Stimulated activated memory B cell treated with anti-CD40 and anti-IgM and Interleukin-4, amounts not matched to agents 10 μg/mL and 1 μg/mL and 100 μg/mL, for 72 hours (primary cell): ENCODE measurements around the gene CELF1.

Source experiments
- ATAC-seq: fragments of 150-1000 bp; cut with Tn5 transposase; 2 replicates; pipeline ENCODE4 v1.10.0; 2021
- H3K27ac Mint-ChIP-seq: one replicate; pipeline ENCODE4 v1.8.0; 2022; ENCODE audit warnings: mild to moderate bottlenecking, mixed read lengths
- H3K27me3 Mint-ChIP-seq: one replicate; pipeline ENCODE4 v1.8.0; 2022; ENCODE audit warnings: mixed read lengths
- H3K36me3 Mint-ChIP-seq: one replicate; pipeline ENCODE4 v1.8.0; 2022; ENCODE audit warnings: mixed read lengths
- H3K4me1 Mint-ChIP-seq: one replicate; pipeline ENCODE4 v1.8.0; 2022; ENCODE audit warnings: mixed read lengths
- H3K4me3 Mint-ChIP-seq: one replicate; pipeline ENCODE4 v1.8.0; 2022; ENCODE audit warnings: mild to moderate bottlenecking, moderate library complexity, mixed read lengths
- H3K9me3 Mint-ChIP-seq: one replicate; pipeline ENCODE4 v1.8.0; 2022; ENCODE audit warnings: mixed read lengths

The CELF1 gene

GRCh38 chr11:47498584-47499152, 54.3 kb downstream of the CELF1 start:
- H3K4me1 Mint-ChIP-seq: peaks cover 50% of the 10 kb centered on the region
- peaks cover 9% of the 10 kb centered on the region for H3K36me3 Mint-ChIP-seq
- H3K9me3 Mint-ChIP-seq: no peaks in the 10 kb centered on the region
- no peaks in the 10 kb centered on the region for H3K27me3 Mint-ChIP-seq
- peak overlapping the region; percentile 67 for H3K27ac Mint-ChIP-seq
- no peak overlapping the region for H3K4me3 Mint-ChIP-seq
- ATAC-seq: no peak

DNA sequence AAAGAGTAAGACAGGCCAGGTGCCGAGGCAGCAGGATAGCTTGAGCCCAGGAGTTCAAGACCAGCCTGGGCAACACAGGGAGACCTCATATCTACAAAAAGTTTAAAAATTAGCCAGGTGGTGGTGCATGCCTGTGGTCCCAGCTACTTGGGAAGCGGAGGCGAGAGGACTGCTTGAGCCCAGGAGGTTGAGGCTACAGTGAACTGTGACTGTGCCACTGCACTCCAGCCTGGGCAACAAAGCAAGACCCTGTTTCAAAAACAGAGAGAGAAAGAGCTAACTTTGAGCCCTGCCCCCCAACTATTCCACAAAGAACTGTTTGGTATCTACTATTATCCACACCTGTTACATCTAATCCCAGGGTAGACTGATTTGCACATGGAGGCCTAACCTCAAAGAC, 54.8 kb downstream of the CELF1 start:
- ATAC-seq: no peak
- H3K27me3 Mint-ChIP-seq: no peaks in the 10 kb centered on the region
- H3K4me1 Mint-ChIP-seq: peaks cover 46% of the 10 kb centered on the region
- H3K36me3 Mint-ChIP-seq: peaks cover 11% of the 10 kb centered on the region
- H3K9me3 Mint-ChIP-seq: no peaks in the 10 kb centered on the region
- H3K27ac Mint-ChIP-seq: peak overlapping the region; percentile 45
- no peak overlapping the region for H3K4me3 Mint-ChIP-seq

DNA sequence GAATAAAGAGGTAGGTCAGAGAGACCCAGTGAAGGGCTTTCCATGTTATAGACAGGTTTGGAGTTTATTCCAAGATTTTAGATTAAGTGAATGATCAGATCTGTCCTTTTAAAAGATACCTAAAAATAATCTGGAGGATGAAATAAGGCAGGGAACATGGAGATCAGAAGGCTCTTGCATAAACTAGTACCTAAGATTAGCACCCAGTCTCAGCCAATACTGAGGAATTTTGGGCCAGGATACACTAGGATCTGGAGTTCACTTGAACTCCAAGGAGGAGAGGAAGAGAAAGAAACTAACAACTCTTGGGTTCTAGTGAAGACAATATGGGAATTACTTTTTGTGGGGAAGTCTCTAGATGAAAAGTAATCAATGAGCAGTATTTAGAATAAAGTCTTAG, 56.1 kb downstream of the CELF1 start:
- no peak for ATAC-seq
- H3K4me3 Mint-ChIP-seq: no peak overlapping the region
- H3K4me1 Mint-ChIP-seq: peaks cover 33% of the 10 kb centered on the region
- H3K9me3 Mint-ChIP-seq: no peaks in the 10 kb centered on the region
- peaks cover 17% of the 10 kb centered on the region for H3K36me3 Mint-ChIP-seq
- no peak overlapping the region for H3K27ac Mint-ChIP-seq
- H3K27me3 Mint-ChIP-seq: no peaks in the 10 kb centered on the region

DNA sequence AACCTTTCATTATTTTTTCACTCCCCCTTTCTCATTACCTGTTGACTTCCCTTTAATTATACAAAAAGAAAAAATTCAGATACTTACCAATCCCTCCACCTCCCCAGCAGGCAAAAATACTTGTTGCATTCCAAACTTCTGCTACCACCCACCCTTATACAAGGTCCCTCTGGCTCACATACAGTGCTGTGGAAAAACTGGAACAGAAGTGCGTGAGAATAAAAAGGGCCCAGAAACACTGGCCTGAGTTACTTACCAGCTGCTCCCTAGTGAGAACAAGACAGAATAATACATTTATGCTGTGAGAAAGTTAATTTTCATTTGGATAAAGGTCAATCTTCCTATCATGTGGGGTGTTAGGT, 57.1 kb downstream of the CELF1 start:
- peaks cover 17% of the 10 kb centered on the region for H3K36me3 Mint-ChIP-seq
- H3K27ac Mint-ChIP-seq: no peak overlapping the region
- H3K4me3 Mint-ChIP-seq: no peak overlapping the region
- H3K4me1 Mint-ChIP-seq: peaks cover 32% of the 10 kb centered on the region
- no peaks in the 10 kb centered on the region for H3K27me3 Mint-ChIP-seq
- no peak for ATAC-seq
- H3K9me3 Mint-ChIP-seq: no peaks in the 10 kb centered on the region

GRCh38 chr11:47495011-47495855, 57.7 kb downstream of the CELF1 start:
- Mint-ChIP-seq H3K36me3 (peaks cover 17% of the 10 kb centered on the region), H3K9me3 (no peaks in the 10 kb centered on the region), H3K27ac (no peak overlapping the region), H3K4me3 (no peak overlapping the region), H3K4me1 (peaks cover 26% of the 10 kb centered on the region), H3K27me3 (no peaks in the 10 kb centered on the region)
- no peak for ATAC-seq

- Mint-ChIP-seq H3K27me3 (no peaks in the 10 kb centered on the region), H3K9me3 (no peaks in the 10 kb centered on the region), H3K4me1 (peaks cover 12% of the 10 kb centered on the region), H3K36me3 (peaks cover 35% of the 10 kb centered on the region), H3K4me3 (no peak overlapping the region), H3K27ac (no peak overlapping the region)
- ATAC-seq: no peak
Observed at GRCh38 chr11:47489395-47489755, 63.6 kb downstream of the CELF1 start.

GRCh38 chr11:47488674-47489394, 64.1 kb downstream of the CELF1 start:
- Mint-ChIP-seq H3K4me1 (peaks cover 7% of the 10 kb centered on the region), H3K27me3 (no peaks in the 10 kb centered on the region), H3K4me3 (no peak overlapping the region), H3K36me3 (peaks cover 35% of the 10 kb centered on the region), H3K27ac (no peak overlapping the region), H3K9me3 (no peaks in the 10 kb centered on the region)
- ATAC-seq: no peak

GRCh38 chr11:47488111-47488510, 64.8 kb downstream of the CELF1 start:
- H3K27ac Mint-ChIP-seq: no peak overlapping the region

DNA sequence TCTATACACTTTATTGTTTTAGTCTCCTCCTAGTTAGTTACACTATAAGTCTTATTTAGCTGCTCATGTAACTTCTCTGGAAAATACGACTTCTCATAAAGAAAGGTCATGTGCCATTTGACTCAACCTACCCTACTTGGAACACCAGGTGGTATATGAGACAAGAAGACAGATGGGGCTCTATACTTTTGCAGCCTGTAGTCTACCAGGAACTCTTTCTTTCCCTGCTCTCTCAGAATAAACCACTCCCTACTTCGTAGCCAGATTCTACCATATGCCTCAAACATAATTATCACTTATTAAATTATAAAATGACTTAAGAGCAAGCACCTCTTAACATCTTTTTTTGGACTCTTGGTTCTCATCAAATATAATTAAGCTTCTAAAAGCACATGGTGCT, 65.5 kb downstream of the CELF1 start:
- no peaks in the 10 kb centered on the region for H3K9me3 Mint-ChIP-seq
- H3K4me3 Mint-ChIP-seq: no peak overlapping the region
- no peak overlapping the region for H3K27ac Mint-ChIP-seq
- H3K4me1 Mint-ChIP-seq: peaks cover 4% of the 10 kb centered on the region
- H3K36me3 Mint-ChIP-seq: peaks cover 33% of the 10 kb centered on the region
- ATAC-seq: no peak
- H3K27me3 Mint-ChIP-seq: no peaks in the 10 kb centered on the region

More at GRCh38 chr11:47488111-47488510, 64.8 kb downstream of the CELF1 start:
- Mint-ChIP-seq H3K4me3 (no peak overlapping the region), H3K4me1 (peaks cover 4% of the 10 kb centered on the region), H3K27me3 (no peaks in the 10 kb centered on the region), H3K36me3 (peaks cover 38% of the 10 kb centered on the region), H3K9me3 (no peaks in the 10 kb centered on the region)
- no peak for ATAC-seq

GRCh38 chr11:47485107-47485506, 67.8 kb downstream of the CELF1 start:
- Mint-ChIP-seq H3K27ac (no peak overlapping the region), H3K36me3 (peaks cover 38% of the 10 kb centered on the region), H3K4me3 (no peak overlapping the region), H3K27me3 (no peaks in the 10 kb centered on the region), H3K4me1 (peaks cover 4% of the 10 kb centered on the region), H3K9me3 (no peaks in the 10 kb centered on the region)
- no peak for ATAC-seq

- Mint-ChIP-seq H3K27ac (peak overlapping the region; percentile 14), H3K4me3 (no peak overlapping the region), H3K36me3 (peaks cover 55% of the 10 kb centered on the region), H3K9me3 (no peaks in the 10 kb centered on the region), H3K4me1 (no peaks in the 10 kb centered on the region), H3K27me3 (no peaks in the 10 kb centered on the region)
- ATAC-seq: no peak
Observed at GRCh38 chr11:47483457-47483856, 69.5 kb downstream of the CELF1 start.

DNA sequence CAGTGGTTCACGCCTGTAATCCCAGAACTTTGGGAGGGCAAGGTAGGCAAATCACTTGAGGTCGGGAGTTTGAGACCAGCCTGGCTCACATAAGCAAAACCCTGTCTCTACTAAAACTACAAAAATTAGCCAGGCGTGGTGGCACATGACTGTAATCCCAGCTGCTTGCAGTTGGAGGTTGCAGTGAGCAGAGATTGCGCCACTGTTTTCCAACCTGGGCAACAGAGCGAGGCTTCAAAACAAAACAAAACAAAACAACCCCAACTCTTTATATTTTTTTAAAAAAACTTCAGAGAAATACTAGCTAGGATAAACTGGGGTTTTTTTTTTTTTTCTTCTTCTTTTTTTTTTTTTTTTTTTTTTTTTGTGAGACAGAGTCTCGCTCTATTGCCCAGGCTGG, 72.2 kb downstream of the CELF1 start:
- Mint-ChIP-seq H3K4me3 (no peak overlapping the region), H3K27me3 (no peaks in the 10 kb centered on the region), H3K36me3 (peaks cover 56% of the 10 kb centered on the region)

GRCh38 chr11:47478651-47479329, 74.1 kb downstream of the CELF1 start:
- Mint-ChIP-seq H3K4me3 (no peak overlapping the region), H3K27ac (peak overlapping the region; percentile 19), H3K36me3 (peaks cover 62% of the 10 kb centered on the region), H3K4me1 (peaks cover 6% of the 10 kb centered on the region), H3K27me3 (no peaks in the 10 kb centered on the region), H3K9me3 (no peaks in the 10 kb centered on the region)
- no peak for ATAC-seq

More for the DNA sequence above, 72.2 kb downstream of the CELF1 start:
- Mint-ChIP-seq H3K4me1 (peaks cover 6% of the 10 kb centered on the region), H3K9me3 (no peaks in the 10 kb centered on the region), H3K27ac (no peak overlapping the region)
- no peak for ATAC-seq

- no peak for ATAC-seq
- peaks cover 66% of the 10 kb centered on the region for H3K36me3 Mint-ChIP-seq
- H3K27me3 Mint-ChIP-seq: no peaks in the 10 kb centered on the region
- H3K27ac Mint-ChIP-seq: peak overlapping the region; percentile 44
- H3K4me3 Mint-ChIP-seq: no peak overlapping the region
- H3K9me3 Mint-ChIP-seq: no peaks in the 10 kb centered on the region
- H3K4me1 Mint-ChIP-seq: peaks cover 6% of the 10 kb centered on the region
Observed at GRCh38 chr11:47477753-47478152, 75.2 kb downstream of the CELF1 start.

GRCh38 chr11:47477323-47477722, 75.6 kb downstream of the CELF1 start:
- ATAC-seq: no peak
- Mint-ChIP-seq H3K9me3 (no peaks in the 10 kb centered on the region), H3K4me3 (no peak overlapping the region), H3K27me3 (no peaks in the 10 kb centered on the region), H3K27ac (peak overlapping the region; percentile 44), H3K4me1 (peaks cover 6% of the 10 kb centered on the region), H3K36me3 (peaks cover 70% of the 10 kb centered on the region)
